ENCODE results near the gene ING3.
A peak's percentile ranks its signal among the peaks of the same experiment; 100 is the strongest.

The ING3 gene

GRCh38 chr7:120988591-120989256, 38.1 kb downstream of the ING3 start, which contains the start of gene CPED1:
Gene CPED1 (plus strand): TSS chr7:120988711. CDS start chr7:120989622, 911 bp downstream.
- DNase-seq (ENCODE audit: low spot score): peak; percentile 64

GRCh38 chr7:120989257-120990220, 39.0 kb downstream of the ING3 start:
- DNase-seq (ENCODE audit: low spot score): no peak

GRCh38 chr7:120990468-120991118, 40.0 kb downstream of the ING3 start:
- no peak for DNase-seq (ENCODE audit: low spot score)

- no peak for DNase-seq (ENCODE audit: low spot score)
Observed at GRCh38 chr7:120991161-120991560, 40.6 kb downstream of the ING3 start.

- DNase-seq (ENCODE audit: low spot score): peak; percentile 55
Observed at GRCh38 chr7:120991581-120991980, 41.0 kb downstream of the ING3 start.

- DNase-seq (ENCODE audit: low spot score): no peak
Observed at GRCh38 chr7:120992272-120992964, 41.8 kb downstream of the ING3 start.

- no peak for DNase-seq (ENCODE audit: low spot score)
Observed at GRCh38 chr7:120992965-120993494, 42.5 kb downstream of the ING3 start.

GRCh38 chr7:120993553-120994191, 43.1 kb downstream of the ING3 start:
- peak; percentile 42 for DNase-seq (ENCODE audit: low spot score)

- no peak for DNase-seq (ENCODE audit: low spot score)
Observed at GRCh38 chr7:120994512-120995410, 44.2 kb downstream of the ING3 start.

GRCh38 chr7:120995654-120996053, 45.1 kb downstream of the ING3 start:
- DNase-seq (ENCODE audit: low spot score): no peak

- peak; percentile 77 for DNase-seq (ENCODE audit: low spot score)
Observed at GRCh38 chr7:120996333-120996987, 45.9 kb downstream of the ING3 start.

- no peak for DNase-seq (ENCODE audit: low spot score)
Observed at GRCh38 chr7:120996988-120997345, 46.4 kb downstream of the ING3 start.

- no peak for DNase-seq (ENCODE audit: low spot score)
Observed at GRCh38 chr7:120997882-120998474, 47.4 kb downstream of the ING3 start.

- DNase-seq (ENCODE audit: low spot score): no peak
Observed at GRCh38 chr7:120998520-120998919, 47.9 kb downstream of the ING3 start.

GRCh38 chr7:120998996-120999565, 48.5 kb downstream of the ING3 start:
- no peak for DNase-seq (ENCODE audit: low spot score)

- DNase-seq (ENCODE audit: low spot score): peak; percentile 14
Observed at GRCh38 chr7:121000081-121000983, 49.8 kb downstream of the ING3 start.

GRCh38 chr7:121001234-121001906, 50.8 kb downstream of the ING3 start:
- peak; percentile 51 for DNase-seq (ENCODE audit: low spot score)
